HG03432 (cell line): ENCODE results near the gene DENND4C.
A peak's percentile ranks its signal among the peaks of the same experiment; 100 is the strongest.
"Not testable (repeated sequence)": the region's sequence is repeated elsewhere in the genome, so short reads cannot be mapped to it uniquely, and the experiment has no call there.

ENCODE experiments used
- ATAC-seq: cut with Tn5 transposase; IDR thresholded peaks from one replicate; pipeline ENCODE4 v1.9.1; 2021; ENCODE audit warnings: mild to moderate bottlenecking, moderate library complexity; ENCODE audit not compliant: unreplicated experiment

Gene DENND4C

GRCh38 chr9:19223724-19224123 is 6.8 kb upstream of the DENND4C start:
- no peak for ATAC-seq

GRCh38 chr9:19224563-19224962 is 5.9 kb upstream of the DENND4C start:
- no peak for ATAC-seq

GRCh38 chr9:19229595-19230354 is 718 bp upstream of the DENND4C start:
- ATAC-seq, result peak; percentile 58

- no peak for ATAC-seq
These were observed 822 bp downstream of the DENND4C start for GRCh38 chr9:19231126-19231903.

GRCh38 chr9:19231904-19232822 is 1.7 kb downstream of the DENND4C start:
- ATAC-seq, result no peak

GRCh38 chr9:19232823-19233194 is 2.3 kb downstream of the DENND4C start:
- ATAC-seq, result no peak

GRCh38 chr9:19233344-19233743 is 2.9 kb downstream of the DENND4C start:
- no peak for ATAC-seq

GRCh38 chr9:19239955-19240354 is 9.5 kb downstream of the DENND4C start:
- ATAC-seq, result no peak

GRCh38 chr9:19241728-19242127 is 11.2 kb downstream of the DENND4C start:
- no peak for ATAC-seq

- ATAC-seq, result no peak
These were observed 13.0 kb downstream of the DENND4C start for GRCh38 chr9:19243366-19244033.

- ATAC-seq, result no peak
These were observed 16.4 kb downstream of the DENND4C start for GRCh38 chr9:19246891-19247290.

- no peak for ATAC-seq
These were observed 16.9 kb downstream of the DENND4C start for GRCh38 chr9:19247420-19247819.

- not testable (repeated sequence) for ATAC-seq
These were observed 19.9 kb downstream of the DENND4C start for GRCh38 chr9:19250346-19250745.

GRCh38 chr9:19251203-19251602 is 20.7 kb downstream of the DENND4C start:
- not testable (repeated sequence) for ATAC-seq

GRCh38 chr9:19251622-19252021 is 21.1 kb downstream of the DENND4C start:
- ATAC-seq, result not testable (repeated sequence)

GRCh38 chr9:19252174-19252884 is 21.8 kb downstream of the DENND4C start:
- ATAC-seq, result no peak

GRCh38 chr9:19252885-19253219 is 22.4 kb downstream of the DENND4C start:
- no peak for ATAC-seq

- ATAC-seq, result no peak
These were observed 24.6 kb downstream of the DENND4C start for GRCh38 chr9:19255112-19255511.

- no peak for ATAC-seq
These were observed 25.3 kb downstream of the DENND4C start for GRCh38 chr9:19255821-19256220.

GRCh38 chr9:19259665-19260255 is 29.3 kb downstream of the DENND4C start:
- not testable (repeated sequence) for ATAC-seq
